NCI-H748 treated with DMSO at 0.1 percent for 48 hours (cell line): ENCODE results near the gene SPTB.
A peak's percentile ranks its signal among the peaks of the same experiment; 100 is the strongest.

Experiments
- DNase-seq: peaks from one replicate; lab custom pipeline; 2025; lab: John Stamatoyannopoulos, UW

Gene SPTB

GRCh38 chr14:64709126-64709525, 170.6 kb downstream of the SPTB start:
- no peak for DNase-seq

GRCh38 chr14:64708148-64709004, 171.3 kb downstream of the SPTB start:
- DNase-seq, result no peak

- no peak for DNase-seq
Measured at GRCh38 chr14:64707661-64708060, 172.0 kb downstream of the SPTB start.

GRCh38 chr14:64706593-64707193, 173.0 kb downstream of the SPTB start:
- DNase-seq, result no peak

GRCh38 chr14:64706119-64706592, 173.6 kb downstream of the SPTB start:
- no peak for DNase-seq

GRCh38 chr14:64705381-64706118, 174.2 kb downstream of the SPTB start:
- no peak for DNase-seq

GRCh38 chr14:64704743-64705380, 174.8 kb downstream of the SPTB start:
- peak; percentile 49 for DNase-seq

GRCh38 chr14:64704143-64704742, 175.5 kb downstream of the SPTB start, which contains the start of gene PLEKHG3:
Gene PLEKHG3 (plus strand): TSS chr14:64704424. CDS start chr14:64727632, 23,208 bp downstream.
- peak; percentile 70 for DNase-seq

- peak; percentile 70 for DNase-seq
Measured at GRCh38 chr14:64703395-64704142, 176.1 kb downstream of the SPTB start.

GRCh38 chr14:64702493-64703394, 177.0 kb downstream of the SPTB start:
- peak; percentile 61 for DNase-seq

- DNase-seq, result no peak
Measured at GRCh38 chr14:64701660-64702059, 178.0 kb downstream of the SPTB start.

- DNase-seq, result no peak
Measured at GRCh38 chr14:64700894-64701293, 178.8 kb downstream of the SPTB start.

GRCh38 chr14:64700290-64700689, 179.4 kb downstream of the SPTB start:
- no peak for DNase-seq

- no peak for DNase-seq
Measured at GRCh38 chr14:64698903-64699302, 180.8 kb downstream of the SPTB start.

GRCh38 chr14:64696355-64696857, 183.3 kb downstream of the SPTB start:
- DNase-seq, result no peak
